ENCODE measurements around the gene ANGPTL3. TPM values are rescaled to one million over a fixed set of nuclear protein-coding genes. Genes with fewer than 3 reads are reported as not detected.

Gene ANGPTL3
- total RNA-seq, 2 donors from 2014 or later: 0.26 TPM; not detected in 1

DNA sequence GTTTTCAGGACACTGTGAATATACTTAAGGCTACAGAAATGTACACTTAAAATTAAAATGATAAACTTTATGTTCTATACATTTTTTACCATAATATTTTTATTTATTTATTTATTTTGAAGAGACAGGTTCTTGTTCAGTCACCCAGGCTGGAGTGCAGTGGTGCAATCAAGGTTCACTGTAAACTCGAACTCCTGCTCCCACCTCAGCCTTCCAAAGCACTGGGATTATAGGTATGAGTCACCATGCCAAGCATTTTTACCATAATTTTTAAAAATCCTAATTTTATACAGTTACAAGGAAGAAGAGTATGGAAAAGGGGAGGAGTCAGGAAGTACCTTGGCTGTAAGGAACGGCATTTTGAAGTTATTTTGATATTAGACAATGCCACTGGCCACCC lies 23.6 kb upstream of the ANGPTL3 start:
- H3K9me3 ChIP-seq: no peaks in the 10 kb centered on the region
- no peak overlapping the region for H3K4me3 ChIP-seq
- no peaks in the 10 kb centered on the region for H3K27me3 ChIP-seq
- intact Hi-C loops (cut with DNase I): no loop called here
- ATAC-seq (no peak), DNase-seq (no peak)
- H3K4me1 ChIP-seq: no peaks in the 10 kb centered on the region
- H3K27ac ChIP-seq: no peak overlapping the region
- TF ChIP-seq, protein P1, sequence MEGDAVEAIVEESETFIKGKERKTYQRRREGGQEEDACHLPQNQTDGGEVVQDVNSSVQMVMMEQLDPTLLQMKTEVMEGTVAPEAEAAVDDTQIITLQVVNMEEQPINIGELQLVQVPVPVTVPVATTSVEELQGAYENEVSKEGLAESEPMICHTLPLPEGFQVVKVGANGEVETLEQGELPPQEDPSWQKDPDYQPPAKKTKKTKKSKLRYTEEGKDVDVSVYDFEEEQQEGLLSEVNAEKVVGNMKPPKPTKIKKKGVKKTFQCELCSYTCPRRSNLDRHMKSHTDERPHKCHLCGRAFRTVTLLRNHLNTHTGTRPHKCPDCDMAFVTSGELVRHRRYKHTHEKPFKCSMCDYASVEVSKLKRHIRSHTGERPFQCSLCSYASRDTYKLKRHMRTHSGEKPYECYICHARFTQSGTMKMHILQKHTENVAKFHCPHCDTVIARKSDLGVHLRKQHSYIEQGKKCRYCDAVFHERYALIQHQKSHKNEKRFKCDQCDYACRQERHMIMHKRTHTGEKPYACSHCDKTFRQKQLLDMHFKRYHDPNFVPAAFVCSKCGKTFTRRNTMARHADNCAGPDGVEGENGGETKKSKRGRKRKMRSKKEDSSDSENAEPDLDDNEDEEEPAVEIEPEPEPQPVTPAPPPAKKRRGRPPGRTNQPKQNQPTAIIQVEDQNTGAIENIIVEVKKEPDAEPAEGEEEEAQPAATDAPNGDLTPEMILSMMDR (IDR thresholded peaks at IDR 0.05): no peak
- no peak for TF ChIP-seq POLR2A (IDR thresholded peaks at IDR 0.05)
- H3K36me3 ChIP-seq (replicated peaks in 1 of 2; ENCODE audit: insufficient read depth in 1 of 2, low read depth in 2 of 2): no peaks in the 10 kb centered on the region
- 63 to 65% methylated on average over 2 of the region's 2 CpGs for WGBS, 2 donors

DNA sequence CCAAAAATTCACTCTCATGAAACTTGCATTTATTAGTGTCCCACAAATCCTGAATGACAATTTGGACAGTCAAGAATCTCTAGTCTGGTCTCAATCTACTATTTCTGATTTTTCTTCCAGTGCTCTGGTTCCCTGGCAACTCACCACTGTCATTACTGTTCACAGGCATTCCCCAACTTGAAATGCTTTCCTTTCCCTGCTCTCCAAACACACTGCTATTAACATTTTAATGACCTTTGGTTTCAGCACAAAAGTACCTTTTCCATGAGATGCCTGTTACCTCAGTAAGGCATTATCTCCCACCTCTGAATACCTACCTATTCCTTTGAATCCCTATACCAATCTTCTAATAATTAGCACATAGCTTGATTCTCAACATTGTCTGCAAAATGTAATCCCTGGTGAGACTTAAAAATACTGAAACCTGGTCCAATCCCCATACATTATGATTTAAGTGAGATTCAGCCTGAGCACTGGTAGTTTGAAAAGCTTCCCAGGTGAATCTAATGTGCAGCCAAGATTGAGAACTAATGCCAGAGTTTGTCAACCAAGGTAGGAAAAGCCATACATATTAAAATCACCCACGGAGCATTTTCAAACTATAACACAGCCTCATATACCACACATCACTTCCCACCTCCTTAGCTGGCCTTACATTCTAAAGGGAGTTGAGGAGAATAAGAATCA lies 11.7 kb upstream of the ANGPTL3 start:
- Histone ChIP-seq H3K27me3 (no peaks in the 10 kb centered on the region), H3K36me3 (replicated peaks in 1 of 2; ENCODE audit: insufficient read depth in 1 of 2, low read depth in 2 of 2) (peaks cover 0 to 5% of the 10 kb centered on the region in 2 donors), H3K27ac (no peak overlapping the region), H3K4me3 (no peak overlapping the region), H3K4me1 (peaks cover 9% of the 10 kb centered on the region), H3K9me3 (no peaks in the 10 kb centered on the region)
- WGBS, 2 donors: 73 to 88% methylated on average over 1 of the region's 1 CpG
- intact Hi-C loops (cut with DNase I): no loop called here
- ATAC-seq: no peak
- no peak for DNase-seq
- no peak for TF ChIP-seq POLR2A (IDR thresholded peaks at IDR 0.05)
- TF ChIP-seq, protein P1 (IDR thresholded peaks at IDR 0.05): no peak

DNA sequence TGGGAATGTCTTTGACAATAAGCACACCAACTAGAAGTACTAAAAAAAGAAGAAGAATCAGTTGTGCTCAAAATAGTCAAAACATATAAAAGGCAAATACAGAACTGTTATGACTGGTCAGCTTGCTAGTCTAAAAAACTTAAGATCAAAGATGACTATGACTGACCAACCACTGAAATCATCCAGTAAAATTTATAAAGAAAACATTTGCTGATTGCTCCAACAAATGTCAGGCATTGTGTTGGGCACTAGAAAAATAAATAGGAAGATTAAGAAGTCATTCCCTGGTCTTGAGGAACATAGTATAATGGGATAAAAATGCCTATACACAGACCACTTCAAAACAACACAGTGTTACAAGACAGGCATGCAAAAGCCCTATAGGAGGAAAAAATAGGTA lies 9.3 kb upstream of the ANGPTL3 start:
- H3K36me3 ChIP-seq (replicated peaks in 1 of 2; ENCODE audit: insufficient read depth in 1 of 2, low read depth in 2 of 2): peaks cover 0 to 3% of the 10 kb centered on the region in 2 donors
- H3K9me3 ChIP-seq: peaks cover 0 to 3% (median 0%) of the 10 kb centered on the region in 3 donors
- no peak overlapping the region for H3K4me3 ChIP-seq
- H3K27ac ChIP-seq: no peak overlapping the region
- no peak for DNase-seq
- no peak for ATAC-seq
- intact Hi-C loops (cut with DNase I): no loop called here
- H3K27me3 ChIP-seq: no peaks in the 10 kb centered on the region
- peaks cover 9% of the 10 kb centered on the region for H3K4me1 ChIP-seq
- TF ChIP-seq, protein P1 (IDR thresholded peaks at IDR 0.05): no peak
- no peak for TF ChIP-seq POLR2A (IDR thresholded peaks at IDR 0.05)

DNA sequence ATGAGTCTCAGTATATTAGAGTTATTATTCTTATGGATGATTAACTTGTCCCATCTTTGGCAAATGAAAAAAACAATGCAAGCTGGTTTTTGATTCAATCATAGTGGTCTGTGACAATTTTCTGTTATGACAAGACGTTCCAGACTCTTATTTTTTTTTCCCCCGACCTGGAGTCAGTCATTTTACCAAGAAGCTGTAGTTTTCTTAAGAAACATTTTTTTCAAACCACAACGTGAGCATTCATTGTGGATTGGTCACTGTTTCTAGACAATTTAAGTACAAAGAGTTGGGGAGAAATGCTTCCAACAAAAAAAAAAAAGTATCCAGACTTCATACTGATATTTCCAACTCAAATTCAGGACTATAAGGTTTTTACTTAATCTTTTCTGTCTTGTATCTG lies 8.0 kb upstream of the ANGPTL3 start:
- ATAC-seq: no peak
- Histone ChIP-seq H3K27me3 (no peaks in the 10 kb centered on the region), H3K27ac (no peak overlapping the region), H3K4me1 (peaks cover 12% of the 10 kb centered on the region), H3K36me3 (replicated peaks in 1 of 2; ENCODE audit: insufficient read depth in 1 of 2, low read depth in 2 of 2) (peaks cover 0 to 3% of the 10 kb centered on the region in 2 donors), H3K4me3 (no peak overlapping the region), H3K9me3 (peaks cover 0 to 3% (median 0%) of the 10 kb centered on the region in 3 donors)
- intact Hi-C loops (cut with DNase I): no loop called here
- TF ChIP-seq, protein P1 (IDR thresholded peaks at IDR 0.05): no peak
- TF ChIP-seq POLR2A (IDR thresholded peaks at IDR 0.05): no peak
- no peak for DNase-seq
- WGBS, 2 donors: 84 to 87% methylated on average over 3 of the region's 3 CpGs

Data from body of pancreas (tissue), 4 donors.